ENCODE data around the gene TACC3.

DNA sequence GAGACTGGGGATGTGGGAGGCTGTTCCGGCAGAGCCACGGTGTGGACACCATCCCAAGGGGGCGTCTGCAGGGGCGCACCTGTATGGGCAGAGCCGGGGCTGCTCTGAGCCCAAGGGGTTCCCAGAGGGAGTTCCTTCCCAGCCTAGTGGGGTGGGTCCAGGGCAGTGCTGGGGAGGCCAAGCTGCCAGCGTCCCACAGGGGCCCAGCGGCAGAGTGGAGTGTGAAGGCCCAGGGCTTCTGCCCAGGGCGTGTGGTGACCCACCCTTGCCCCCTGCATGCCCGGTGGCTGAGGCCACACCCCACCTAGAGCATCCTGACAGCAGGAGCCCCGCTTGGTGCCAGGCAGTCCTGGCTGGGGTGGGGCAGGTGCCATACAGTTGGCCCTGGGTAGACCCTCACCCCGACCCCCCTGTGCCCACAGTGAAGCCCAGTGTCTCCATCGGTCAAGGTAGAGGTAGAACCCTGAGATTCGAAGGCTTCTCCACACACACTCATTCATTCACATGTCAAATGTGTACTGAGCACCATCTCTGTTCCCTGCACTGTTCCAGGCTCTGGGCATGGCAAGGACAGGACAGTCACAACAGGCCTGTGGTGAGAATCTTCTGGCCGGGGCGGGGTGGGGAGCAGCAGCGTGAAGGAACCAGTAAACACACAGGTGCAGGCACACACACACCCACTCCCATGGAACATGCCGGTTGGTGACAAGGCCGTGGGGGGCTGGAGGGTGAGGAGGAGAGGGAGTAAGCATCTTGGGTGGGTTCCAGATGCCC lies 29.2 kb downstream of the TACC3 start:
- TF ChIP-seq POLR2AphosphoS5 (IDR thresholded peaks at IDR 0.05) (no peak), POLR2A (IDR thresholded peaks at IDR 0.05) (no peak)
- TF ChIP-seq, protein P1, sequence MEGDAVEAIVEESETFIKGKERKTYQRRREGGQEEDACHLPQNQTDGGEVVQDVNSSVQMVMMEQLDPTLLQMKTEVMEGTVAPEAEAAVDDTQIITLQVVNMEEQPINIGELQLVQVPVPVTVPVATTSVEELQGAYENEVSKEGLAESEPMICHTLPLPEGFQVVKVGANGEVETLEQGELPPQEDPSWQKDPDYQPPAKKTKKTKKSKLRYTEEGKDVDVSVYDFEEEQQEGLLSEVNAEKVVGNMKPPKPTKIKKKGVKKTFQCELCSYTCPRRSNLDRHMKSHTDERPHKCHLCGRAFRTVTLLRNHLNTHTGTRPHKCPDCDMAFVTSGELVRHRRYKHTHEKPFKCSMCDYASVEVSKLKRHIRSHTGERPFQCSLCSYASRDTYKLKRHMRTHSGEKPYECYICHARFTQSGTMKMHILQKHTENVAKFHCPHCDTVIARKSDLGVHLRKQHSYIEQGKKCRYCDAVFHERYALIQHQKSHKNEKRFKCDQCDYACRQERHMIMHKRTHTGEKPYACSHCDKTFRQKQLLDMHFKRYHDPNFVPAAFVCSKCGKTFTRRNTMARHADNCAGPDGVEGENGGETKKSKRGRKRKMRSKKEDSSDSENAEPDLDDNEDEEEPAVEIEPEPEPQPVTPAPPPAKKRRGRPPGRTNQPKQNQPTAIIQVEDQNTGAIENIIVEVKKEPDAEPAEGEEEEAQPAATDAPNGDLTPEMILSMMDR (IDR thresholded peaks at IDR 0.05) = no peak
